Measurements from ENCODE around the gene ADAMTSL3.

DNA sequence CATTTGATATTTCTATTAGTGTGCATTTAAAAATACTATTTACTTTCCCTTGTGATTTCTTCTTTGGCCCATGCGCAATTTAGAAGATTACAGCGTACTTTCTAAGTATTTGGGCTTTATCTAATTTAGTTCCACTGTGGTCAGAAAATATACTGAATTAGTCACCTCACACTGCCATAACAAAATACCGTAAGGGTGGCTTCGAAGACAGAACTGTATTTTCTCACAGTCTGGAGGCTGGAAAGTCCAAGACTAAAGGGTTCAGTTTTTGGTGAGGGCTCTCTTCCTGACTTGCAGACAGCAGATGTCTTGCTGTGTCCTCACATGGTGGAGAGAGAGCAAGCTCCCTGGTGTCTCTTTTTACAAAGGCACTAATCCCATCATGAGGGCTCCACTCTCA is 286.2 kb downstream of the ADAMTSL3 start:
- TF ChIP-seq, protein P1, sequence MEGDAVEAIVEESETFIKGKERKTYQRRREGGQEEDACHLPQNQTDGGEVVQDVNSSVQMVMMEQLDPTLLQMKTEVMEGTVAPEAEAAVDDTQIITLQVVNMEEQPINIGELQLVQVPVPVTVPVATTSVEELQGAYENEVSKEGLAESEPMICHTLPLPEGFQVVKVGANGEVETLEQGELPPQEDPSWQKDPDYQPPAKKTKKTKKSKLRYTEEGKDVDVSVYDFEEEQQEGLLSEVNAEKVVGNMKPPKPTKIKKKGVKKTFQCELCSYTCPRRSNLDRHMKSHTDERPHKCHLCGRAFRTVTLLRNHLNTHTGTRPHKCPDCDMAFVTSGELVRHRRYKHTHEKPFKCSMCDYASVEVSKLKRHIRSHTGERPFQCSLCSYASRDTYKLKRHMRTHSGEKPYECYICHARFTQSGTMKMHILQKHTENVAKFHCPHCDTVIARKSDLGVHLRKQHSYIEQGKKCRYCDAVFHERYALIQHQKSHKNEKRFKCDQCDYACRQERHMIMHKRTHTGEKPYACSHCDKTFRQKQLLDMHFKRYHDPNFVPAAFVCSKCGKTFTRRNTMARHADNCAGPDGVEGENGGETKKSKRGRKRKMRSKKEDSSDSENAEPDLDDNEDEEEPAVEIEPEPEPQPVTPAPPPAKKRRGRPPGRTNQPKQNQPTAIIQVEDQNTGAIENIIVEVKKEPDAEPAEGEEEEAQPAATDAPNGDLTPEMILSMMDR (IDR thresholded peaks at IDR 0.05; ENCODE audit: low read depth, low read length, poor library complexity, severe bottlenecking): no peak
- no peak for TF ChIP-seq EZH2phosphoT487 (IDR thresholded peaks at IDR 0.05; ENCODE audit: borderline replicate concordance, low read length)
